Activated naive CD8-positive, alpha-beta T cell treated with anti-CD3 and anti-CD28 coated beads, Interleukin-2, amount 10 ng/mL, durations not matched to agents 7 days and 5 days (primary cell): ENCODE data around the gene LDLRAD3. TPM values are rescaled to one million over a fixed set of nuclear protein-coding genes. Genes with fewer than 3 reads are reported as not detected.

ENCODE experiments used
- ATAC-seq: fragments of 150-1000 bp; cut with Tn5 transposase; one replicate; pipeline ENCODE4 v1.10.0; 2021; ENCODE audit warnings: low read depth, moderate library complexity
- POLR2A ChIA-PET: fragments of 350-600 bp; sonication (Branson Sonifier 250); formaldehyde crosslinking; loops from one replicate; lab custom pipeline; 2021; ENCODE audit warnings: antibody characterized with exemption; lab: Charles Lee
- DNase-seq: peaks from one replicate; pipeline ENCODE4 v3.0.0; 2021
- H3K27ac Mint-ChIP-seq: one replicate; pipeline ENCODE4 v1.8.0; 2022; ENCODE audit warnings: mild to moderate bottlenecking, mixed read lengths
- H3K27me3 Mint-ChIP-seq: one replicate; pipeline ENCODE4 v1.8.0; 2022; ENCODE audit warnings: mild to moderate bottlenecking, moderate library complexity, mixed read lengths
- H3K36me3 Mint-ChIP-seq: one replicate; pipeline ENCODE4 v1.8.0; 2021; ENCODE audit warnings: mild to moderate bottlenecking, mixed read lengths
- H3K4me1 Mint-ChIP-seq: one replicate; pipeline ENCODE4 v1.8.0; 2021; ENCODE audit warnings: mixed read lengths
- H3K4me3 Mint-ChIP-seq: one replicate; pipeline ENCODE4 v1.8.0; 2022; ENCODE audit warnings: mild to moderate bottlenecking, moderate library complexity, mixed read lengths
- H3K9me3 Mint-ChIP-seq: one replicate; pipeline ENCODE4 v1.8.0; 2021; ENCODE audit warnings: mixed read lengths
- total RNA-seq, 2 experiments: library from RNA; stranded (reverse); gene quantifications; one replicate each; pipeline ENCODE4 v1.2.3, GENCODE V29; 2021

The LDLRAD3 gene
- total RNA-seq, 2 experiments from 2014 or later = 0.09 TPM; not detected in 1

DNA sequence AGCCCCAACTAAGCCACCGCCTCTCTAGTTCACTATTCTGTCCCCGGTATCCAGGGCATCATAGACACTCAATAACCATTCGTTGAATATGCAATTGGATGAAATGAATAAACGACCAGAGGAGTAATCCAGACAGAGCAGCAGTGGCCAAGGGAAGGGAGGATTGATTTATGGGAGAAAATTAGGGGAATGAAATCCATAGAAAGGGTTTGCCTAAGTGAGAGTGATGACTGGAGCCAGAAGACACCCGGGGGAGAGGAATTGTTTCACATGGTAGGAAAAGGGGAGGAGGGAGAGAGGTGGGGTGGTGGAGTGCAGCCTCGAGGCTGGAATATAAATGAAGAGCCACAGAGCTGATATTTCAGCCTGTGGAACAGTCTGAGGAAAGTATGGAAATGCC is 177.2 kb downstream of the LDLRAD3 start:
- H3K4me3 Mint-ChIP-seq = no peak overlapping the region
- no peak for ATAC-seq
- H3K9me3 Mint-ChIP-seq = no peaks in the 10 kb centered on the region
- DNase-seq = no peak
- H3K27me3 Mint-ChIP-seq = peaks cover 7% of the 10 kb centered on the region
- H3K36me3 Mint-ChIP-seq = no peaks in the 10 kb centered on the region
- H3K27ac Mint-ChIP-seq = no peak overlapping the region
- POLR2A ChIA-PET = no interaction called here
- no peaks in the 10 kb centered on the region for H3K4me1 Mint-ChIP-seq

DNA sequence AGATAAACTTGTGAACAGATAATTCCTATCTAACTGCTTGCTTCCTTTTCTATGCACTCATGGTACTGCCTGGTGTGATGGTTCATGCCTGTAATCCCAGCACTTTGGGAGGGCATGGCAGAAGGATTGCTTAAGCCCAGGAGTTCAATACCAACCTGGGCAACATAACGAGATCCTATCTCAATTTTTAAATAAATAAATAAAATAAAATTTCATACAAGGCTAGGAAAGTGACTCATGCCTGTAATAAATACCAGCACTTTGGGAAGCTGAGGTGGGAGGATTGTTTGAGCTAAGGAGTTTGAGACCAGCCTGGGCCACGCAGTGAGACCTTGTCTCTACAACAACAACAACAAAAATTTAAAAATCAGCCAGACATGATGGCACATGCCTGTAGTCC is 178.8 kb downstream of the LDLRAD3 start:
- no peaks in the 10 kb centered on the region for H3K36me3 Mint-ChIP-seq

DNA sequence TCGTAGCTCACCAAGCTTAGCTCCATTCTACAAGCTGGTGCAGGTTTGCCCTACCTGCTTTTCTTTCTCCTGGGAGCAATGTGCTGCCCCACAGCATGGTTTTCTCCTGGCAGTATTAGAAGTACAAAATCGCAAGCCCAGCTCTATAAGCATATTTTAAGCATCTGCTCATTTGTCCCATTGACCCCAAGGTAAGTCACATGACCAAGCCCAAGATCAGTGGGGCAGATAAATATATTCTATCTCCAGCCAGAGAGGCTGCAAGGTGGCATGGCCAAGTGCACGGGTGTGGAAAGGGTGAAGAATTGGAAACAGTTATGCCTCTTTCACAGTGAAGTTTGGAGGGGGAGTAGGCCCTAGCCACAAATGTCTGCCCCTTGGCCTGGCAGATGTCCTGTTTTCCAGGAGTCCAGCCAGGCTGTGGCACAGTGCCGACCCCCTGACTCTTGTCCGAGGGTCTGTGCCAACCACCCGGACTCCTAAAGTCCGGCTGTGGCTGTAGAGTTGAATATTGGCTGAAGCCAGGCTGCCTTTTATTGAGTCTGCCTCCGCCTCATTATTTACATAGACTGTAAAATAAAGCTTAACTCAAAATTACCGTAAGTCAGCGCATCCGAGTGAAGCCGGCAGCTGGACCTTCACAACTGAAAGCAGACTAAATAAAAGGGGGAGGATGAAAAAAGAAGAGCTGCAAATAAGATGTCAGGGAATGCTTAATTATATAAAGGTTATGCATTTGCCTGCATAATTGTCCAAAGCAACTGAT is 179.7 kb downstream of the LDLRAD3 start:
- peaks cover 7% of the 10 kb centered on the region for H3K27me3 Mint-ChIP-seq
- POLR2A ChIA-PET = no interaction called here
- no peak overlapping the region for H3K4me3 Mint-ChIP-seq
- no peaks in the 10 kb centered on the region for H3K4me1 Mint-ChIP-seq
- ATAC-seq (no peak), DNase-seq (no peak)
- H3K9me3 Mint-ChIP-seq = no peaks in the 10 kb centered on the region
- H3K36me3 Mint-ChIP-seq = no peaks in the 10 kb centered on the region
- no peak overlapping the region for H3K27ac Mint-ChIP-seq

More for the DNA sequence above, 178.8 kb downstream of the LDLRAD3 start:
- no peaks in the 10 kb centered on the region for H3K9me3 Mint-ChIP-seq
- DNase-seq (no peak), ATAC-seq (no peak)
- H3K4me1 Mint-ChIP-seq = no peaks in the 10 kb centered on the region
- H3K27me3 Mint-ChIP-seq = peaks cover 10% of the 10 kb centered on the region
- POLR2A ChIA-PET = no interaction called here
- H3K4me3 Mint-ChIP-seq = no peak overlapping the region
- H3K27ac Mint-ChIP-seq = no peak overlapping the region

DNA sequence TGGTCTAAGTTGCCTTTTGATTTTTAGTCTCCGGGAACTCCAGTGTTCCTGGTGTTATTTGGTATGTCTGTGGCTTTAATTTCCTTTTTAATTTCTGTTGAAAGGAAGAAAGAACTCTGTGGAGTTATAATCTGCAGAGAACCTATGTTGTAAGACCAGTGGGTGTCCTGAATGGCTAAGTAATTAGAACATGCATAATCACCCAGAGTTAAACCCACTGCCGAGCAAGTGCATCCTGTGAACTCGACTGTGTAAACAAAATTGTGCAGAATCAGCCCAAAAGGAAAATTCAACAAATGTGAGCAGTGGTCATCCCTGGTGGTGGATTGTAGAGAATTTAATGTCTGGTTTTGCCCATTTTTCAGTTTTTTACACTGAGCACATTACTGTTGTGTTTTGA is 182.8 kb downstream of the LDLRAD3 start:
- Mint-ChIP-seq H3K36me3 (no peaks in the 10 kb centered on the region), H3K9me3 (no peaks in the 10 kb centered on the region), H3K27me3 (peaks cover 14% of the 10 kb centered on the region), H3K4me3 (no peak overlapping the region), H3K4me1 (no peaks in the 10 kb centered on the region), H3K27ac (no peak overlapping the region)
- POLR2A ChIA-PET = no interaction called here
- no peak for DNase-seq
- no peak for ATAC-seq

DNA sequence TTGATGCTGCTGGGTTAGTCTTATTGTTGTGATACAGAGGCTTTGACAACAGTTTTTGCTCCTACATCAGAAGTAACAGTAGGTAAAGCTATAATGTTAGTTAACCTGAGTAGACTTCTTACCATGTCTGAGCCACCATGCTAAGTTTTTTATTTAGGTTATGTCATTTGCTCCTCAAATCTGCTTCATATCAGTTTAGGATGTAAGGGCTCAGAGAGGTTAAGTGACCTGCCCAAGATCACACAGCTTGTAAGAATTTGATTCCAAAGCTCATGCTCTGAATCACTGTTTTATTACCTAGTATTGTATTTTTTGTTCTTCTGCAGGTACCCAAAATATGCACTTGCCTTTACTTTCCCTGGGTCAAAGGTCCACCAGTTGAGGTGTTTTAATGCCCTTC is 183.7 kb downstream of the LDLRAD3 start:
- Mint-ChIP-seq H3K4me1 (no peaks in the 10 kb centered on the region), H3K27ac (no peak overlapping the region), H3K27me3 (peaks cover 14% of the 10 kb centered on the region), H3K4me3 (no peak overlapping the region), H3K36me3 (no peaks in the 10 kb centered on the region), H3K9me3 (no peaks in the 10 kb centered on the region)
- POLR2A ChIA-PET = no interaction called here
- DNase-seq (no peak), ATAC-seq (no peak)

DNA sequence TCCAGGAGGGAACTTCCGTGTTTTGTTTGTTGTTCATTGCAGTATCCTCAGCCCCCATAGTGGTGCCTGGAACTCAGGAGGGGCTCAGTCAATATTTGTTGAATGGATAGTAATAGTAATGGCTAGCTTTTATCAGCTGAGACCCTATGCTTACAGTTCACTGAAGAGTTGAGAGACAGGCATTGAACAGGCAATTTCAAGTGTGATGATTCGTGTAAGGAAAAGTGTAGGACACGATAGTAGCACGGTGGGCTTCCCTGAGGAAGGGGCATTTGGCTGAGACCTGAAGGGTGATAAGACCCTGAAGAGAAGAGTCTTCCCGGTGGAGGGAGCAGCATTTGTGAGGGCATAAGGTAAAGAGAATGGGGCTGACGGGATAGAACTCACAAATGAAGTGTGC is 186.1 kb downstream of the LDLRAD3 start:
- ATAC-seq (no peak), DNase-seq (no peak)
- H3K4me1 Mint-ChIP-seq = no peaks in the 10 kb centered on the region
- H3K4me3 Mint-ChIP-seq = no peak overlapping the region
- H3K36me3 Mint-ChIP-seq = no peaks in the 10 kb centered on the region
- no peaks in the 10 kb centered on the region for H3K9me3 Mint-ChIP-seq
- POLR2A ChIA-PET = no interaction called here
- H3K27me3 Mint-ChIP-seq = peaks cover 16% of the 10 kb centered on the region
- H3K27ac Mint-ChIP-seq = no peak overlapping the region

DNA sequence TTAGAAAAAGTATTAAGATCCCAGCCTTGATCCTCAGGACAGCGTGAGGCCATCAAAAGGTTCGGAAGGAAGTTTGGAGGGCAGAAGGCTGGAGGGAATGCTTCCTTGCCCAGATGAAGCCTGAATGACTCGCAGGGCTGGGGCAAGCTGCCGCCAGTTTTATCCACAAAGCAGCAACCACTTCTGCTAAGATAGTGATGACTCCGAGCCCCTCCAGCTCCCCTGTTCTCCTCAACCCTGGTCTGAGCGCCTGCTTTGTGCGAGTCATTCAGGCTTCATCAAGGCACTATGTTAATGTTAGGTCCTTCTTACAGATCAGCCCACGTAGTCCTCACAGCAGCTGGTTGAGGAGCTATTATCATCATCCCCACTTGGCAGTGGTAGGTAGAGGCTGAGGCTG is 186.5 kb downstream of the LDLRAD3 start:
- Mint-ChIP-seq H3K4me1 (no peaks in the 10 kb centered on the region), H3K27ac (no peak overlapping the region), H3K4me3 (no peak overlapping the region), H3K9me3 (no peaks in the 10 kb centered on the region), H3K27me3 (peaks cover 16% of the 10 kb centered on the region), H3K36me3 (no peaks in the 10 kb centered on the region)
- POLR2A ChIA-PET = no interaction called here
- no peak for ATAC-seq
- no peak for DNase-seq

DNA sequence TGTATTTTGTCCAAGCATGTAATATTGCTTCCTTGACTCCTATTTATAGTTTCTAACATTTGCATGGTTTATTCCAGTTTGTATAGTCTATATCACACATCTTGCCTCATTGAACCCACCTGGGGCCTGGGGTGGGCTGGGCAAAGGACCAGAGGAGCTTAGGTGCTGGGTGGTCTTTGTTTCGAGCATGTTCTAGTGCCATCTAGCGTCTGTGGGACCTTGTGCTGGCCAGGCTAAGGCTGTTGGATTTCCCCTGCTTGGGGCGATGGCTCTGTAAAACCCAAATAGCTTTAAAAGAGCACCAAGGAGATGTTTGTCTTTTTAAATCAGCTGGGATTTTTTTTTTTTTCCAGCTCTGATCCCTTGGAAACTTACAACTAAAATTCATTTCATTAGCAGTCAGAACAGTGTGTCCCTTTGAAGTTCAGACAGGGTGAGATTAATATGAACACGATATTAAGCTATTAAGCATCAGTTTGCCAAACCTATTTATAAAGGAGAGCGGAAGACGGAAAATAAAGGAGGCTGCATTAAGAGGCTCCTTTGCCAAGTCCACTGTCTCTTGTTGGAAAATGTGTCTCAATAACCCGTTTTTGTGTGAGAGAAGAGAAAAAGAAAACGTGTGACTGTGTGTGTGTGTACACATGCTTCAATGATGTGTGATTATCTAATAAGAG is 188.0 kb downstream of the LDLRAD3 start:
- Mint-ChIP-seq H3K27me3 (peaks cover 14% of the 10 kb centered on the region), H3K27ac (no peak overlapping the region), H3K9me3 (no peaks in the 10 kb centered on the region), H3K4me3 (no peak overlapping the region), H3K4me1 (no peaks in the 10 kb centered on the region), H3K36me3 (no peaks in the 10 kb centered on the region)
- no peak for ATAC-seq
- no peak for DNase-seq
- POLR2A ChIA-PET = no interaction called here

DNA sequence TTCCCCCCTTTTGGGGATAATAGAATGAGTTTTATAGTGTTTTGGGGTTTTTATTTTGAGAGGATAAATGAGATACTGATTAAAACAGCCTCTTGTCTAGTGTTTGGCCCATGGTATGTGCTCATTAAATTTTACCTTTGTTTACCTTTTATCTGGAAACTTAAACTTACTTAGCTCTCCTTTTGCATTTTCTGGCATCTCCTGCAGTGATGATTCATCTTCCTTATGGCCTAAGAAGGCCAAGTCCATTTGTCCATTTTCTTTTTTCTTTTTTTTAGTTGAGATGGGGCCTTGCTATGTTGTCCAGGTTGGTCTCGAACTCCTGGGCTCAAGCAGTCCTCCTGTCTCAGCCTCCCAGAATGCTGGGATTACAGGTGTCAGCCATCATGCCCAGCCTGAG is 189.1 kb downstream of the LDLRAD3 start:
- ATAC-seq (no peak), DNase-seq (no peak)
- peaks cover 14% of the 10 kb centered on the region for H3K27me3 Mint-ChIP-seq
- no peaks in the 10 kb centered on the region for H3K36me3 Mint-ChIP-seq
- no peaks in the 10 kb centered on the region for H3K4me1 Mint-ChIP-seq
- POLR2A ChIA-PET = no interaction called here
- H3K9me3 Mint-ChIP-seq = no peaks in the 10 kb centered on the region
- H3K27ac Mint-ChIP-seq = no peak overlapping the region
- H3K4me3 Mint-ChIP-seq = no peak overlapping the region

DNA sequence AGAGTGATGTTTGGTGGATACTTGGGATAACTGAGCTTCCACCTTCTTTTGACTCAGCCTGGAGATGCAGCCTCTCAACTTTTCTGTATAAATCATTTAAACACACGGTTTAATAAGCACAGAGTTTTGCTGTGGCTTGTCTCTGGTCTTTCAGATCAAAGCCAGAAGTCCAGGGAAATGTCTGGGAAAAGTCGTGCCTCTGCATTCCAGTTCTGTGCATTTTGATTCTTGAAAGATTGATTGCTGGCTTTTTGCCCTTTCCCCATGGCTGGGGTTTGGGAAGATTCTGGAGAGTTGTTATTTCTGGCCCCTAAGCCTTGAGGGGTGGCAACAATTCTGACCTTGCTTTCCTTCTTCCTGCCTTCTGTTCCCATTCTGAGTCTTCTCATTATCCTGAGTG is 191.2 kb downstream of the LDLRAD3 start:
- Mint-ChIP-seq H3K4me3 (no peak overlapping the region), H3K9me3 (no peaks in the 10 kb centered on the region), H3K27me3 (peaks cover 8% of the 10 kb centered on the region), H3K36me3 (no peaks in the 10 kb centered on the region), H3K27ac (no peak overlapping the region), H3K4me1 (no peaks in the 10 kb centered on the region)
- no peak for ATAC-seq
- POLR2A ChIA-PET = no interaction called here
- no peak for DNase-seq

DNA sequence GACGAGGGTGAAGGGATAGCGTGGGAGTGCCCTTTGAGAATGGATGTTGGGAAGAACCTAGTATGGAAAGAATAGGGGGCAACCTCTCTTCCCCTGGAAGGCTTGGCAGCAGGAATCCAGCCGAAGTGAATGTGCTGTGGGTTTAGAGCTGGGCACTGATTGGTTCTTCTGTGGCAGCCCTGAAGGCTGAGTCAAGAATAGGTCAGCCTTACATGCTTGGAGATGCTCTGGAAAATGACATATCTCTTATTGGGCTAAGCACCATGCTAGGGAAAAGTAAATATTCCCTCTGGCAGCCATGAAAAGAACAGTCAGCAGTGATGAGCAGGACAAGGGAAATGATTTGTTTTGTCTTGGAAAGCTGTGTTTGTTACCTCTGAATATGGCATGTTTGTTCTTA is 195.9 kb downstream of the LDLRAD3 start:
- POLR2A ChIA-PET = no interaction called here
- H3K27ac Mint-ChIP-seq = no peak overlapping the region
- no peaks in the 10 kb centered on the region for H3K36me3 Mint-ChIP-seq
- no peak for DNase-seq
- H3K9me3 Mint-ChIP-seq = no peaks in the 10 kb centered on the region
- H3K4me1 Mint-ChIP-seq = no peaks in the 10 kb centered on the region
- H3K4me3 Mint-ChIP-seq = no peak overlapping the region
- peaks cover 6% of the 10 kb centered on the region for H3K27me3 Mint-ChIP-seq
- ATAC-seq = no peak

DNA sequence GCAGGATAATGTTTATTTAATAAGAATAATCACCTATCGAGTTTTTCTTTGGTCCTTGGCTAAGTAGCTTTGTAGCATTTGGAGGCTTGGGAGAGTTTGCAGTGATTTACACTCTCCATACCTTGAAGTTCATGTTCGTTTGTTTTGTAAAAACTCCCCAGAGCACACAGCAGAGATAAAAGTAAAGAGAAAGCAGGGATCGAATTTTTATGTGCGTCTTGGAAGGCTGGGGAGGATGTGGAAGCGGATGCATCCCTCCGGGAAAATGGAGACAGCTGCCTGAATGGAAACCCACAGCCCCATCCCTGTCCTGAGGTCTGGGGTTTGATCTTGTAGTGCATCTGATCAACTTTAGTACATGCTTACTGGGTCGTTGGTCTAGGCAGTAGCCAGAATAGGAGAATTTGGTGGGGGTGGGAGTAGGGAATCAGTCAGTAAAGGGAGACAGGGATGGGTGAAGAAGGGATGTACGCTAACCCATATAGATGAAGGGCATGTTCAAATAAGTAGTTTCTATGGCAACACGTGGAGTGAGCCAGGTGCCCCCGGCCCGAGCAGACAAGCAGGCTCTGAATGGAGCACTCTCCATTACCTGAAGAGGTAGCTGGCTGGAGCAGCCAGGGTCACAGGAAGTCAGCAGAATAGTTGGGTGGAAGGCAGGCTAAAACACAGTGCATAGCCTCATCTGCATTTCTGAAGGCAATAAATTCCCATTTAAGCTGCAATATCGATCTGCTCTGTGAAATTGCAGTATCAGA is 197.5 kb downstream of the LDLRAD3 start:
- no peak overlapping the region for H3K27ac Mint-ChIP-seq
- H3K9me3 Mint-ChIP-seq = no peaks in the 10 kb centered on the region
- POLR2A ChIA-PET = no interaction called here
- DNase-seq (no peak), ATAC-seq (no peak)
- H3K27me3 Mint-ChIP-seq = peaks cover 2% of the 10 kb centered on the region
- H3K4me1 Mint-ChIP-seq = no peaks in the 10 kb centered on the region
- H3K4me3 Mint-ChIP-seq = no peak overlapping the region
- H3K36me3 Mint-ChIP-seq = no peaks in the 10 kb centered on the region

DNA sequence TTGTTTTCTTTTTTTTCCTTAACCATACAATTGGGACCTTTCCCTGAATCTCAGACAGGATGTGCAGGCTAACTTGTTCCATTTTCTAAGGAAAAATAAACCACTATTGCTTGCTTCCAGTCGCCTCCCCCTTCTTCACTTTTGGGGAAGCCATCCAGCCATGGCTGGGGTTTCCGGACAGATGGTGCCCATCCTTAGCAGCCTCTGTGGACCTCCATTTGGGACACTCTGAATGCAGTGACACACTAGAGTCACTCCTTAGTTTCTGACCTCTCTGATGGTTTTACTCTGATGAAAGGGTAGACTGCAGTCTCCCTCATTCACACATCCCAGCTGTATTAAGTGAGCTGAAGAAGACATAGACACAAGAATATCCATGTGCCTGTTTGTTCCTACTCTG is 198.1 kb downstream of the LDLRAD3 start:
- Mint-ChIP-seq H3K36me3 (no peaks in the 10 kb centered on the region), H3K9me3 (no peaks in the 10 kb centered on the region), H3K4me1 (no peaks in the 10 kb centered on the region), H3K27me3 (no peaks in the 10 kb centered on the region), H3K27ac (no peak overlapping the region), H3K4me3 (no peak overlapping the region)
- ATAC-seq (no peak), DNase-seq (no peak)
- POLR2A ChIA-PET = no interaction called here

DNA sequence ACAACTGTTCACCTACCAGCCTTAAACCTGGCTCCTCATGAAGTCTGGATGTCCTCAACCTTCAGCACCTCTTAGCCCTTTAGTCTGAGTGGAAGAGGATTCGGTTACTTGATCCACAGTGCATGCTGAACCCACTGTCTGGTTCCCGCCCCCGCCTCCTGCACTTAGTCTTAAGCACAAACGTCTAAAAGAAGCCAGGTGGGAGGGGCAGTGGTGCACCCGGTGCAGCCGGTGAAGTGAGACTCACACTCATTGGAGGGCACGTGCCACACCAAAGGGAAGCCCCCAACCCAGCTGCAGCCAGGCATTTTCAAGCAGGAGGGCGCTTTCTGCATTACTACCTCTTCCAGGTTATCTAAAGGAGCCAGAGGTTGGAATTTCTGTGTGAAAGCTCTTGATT is 198.6 kb downstream of the LDLRAD3 start:
- Mint-ChIP-seq H3K9me3 (no peaks in the 10 kb centered on the region), H3K27me3 (no peaks in the 10 kb centered on the region)

More for the DNA sequence above, 198.6 kb downstream of the LDLRAD3 start:
- Mint-ChIP-seq H3K36me3 (no peaks in the 10 kb centered on the region), H3K27ac (no peak overlapping the region), H3K4me3 (no peak overlapping the region), H3K4me1 (no peaks in the 10 kb centered on the region)
- POLR2A ChIA-PET = no interaction called here
- DNase-seq (no peak), ATAC-seq (no peak)
